ENCODE measurements around the gene A1BG.
A peak's percentile ranks its signal among the peaks of the same experiment; 100 is the strongest.

A1BG gene, protein sequence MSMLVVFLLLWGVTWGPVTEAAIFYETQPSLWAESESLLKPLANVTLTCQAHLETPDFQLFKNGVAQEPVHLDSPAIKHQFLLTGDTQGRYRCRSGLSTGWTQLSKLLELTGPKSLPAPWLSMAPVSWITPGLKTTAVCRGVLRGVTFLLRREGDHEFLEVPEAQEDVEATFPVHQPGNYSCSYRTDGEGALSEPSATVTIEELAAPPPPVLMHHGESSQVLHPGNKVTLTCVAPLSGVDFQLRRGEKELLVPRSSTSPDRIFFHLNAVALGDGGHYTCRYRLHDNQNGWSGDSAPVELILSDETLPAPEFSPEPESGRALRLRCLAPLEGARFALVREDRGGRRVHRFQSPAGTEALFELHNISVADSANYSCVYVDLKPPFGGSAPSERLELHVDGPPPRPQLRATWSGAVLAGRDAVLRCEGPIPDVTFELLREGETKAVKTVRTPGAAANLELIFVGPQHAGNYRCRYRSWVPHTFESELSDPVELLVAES

DNA sequence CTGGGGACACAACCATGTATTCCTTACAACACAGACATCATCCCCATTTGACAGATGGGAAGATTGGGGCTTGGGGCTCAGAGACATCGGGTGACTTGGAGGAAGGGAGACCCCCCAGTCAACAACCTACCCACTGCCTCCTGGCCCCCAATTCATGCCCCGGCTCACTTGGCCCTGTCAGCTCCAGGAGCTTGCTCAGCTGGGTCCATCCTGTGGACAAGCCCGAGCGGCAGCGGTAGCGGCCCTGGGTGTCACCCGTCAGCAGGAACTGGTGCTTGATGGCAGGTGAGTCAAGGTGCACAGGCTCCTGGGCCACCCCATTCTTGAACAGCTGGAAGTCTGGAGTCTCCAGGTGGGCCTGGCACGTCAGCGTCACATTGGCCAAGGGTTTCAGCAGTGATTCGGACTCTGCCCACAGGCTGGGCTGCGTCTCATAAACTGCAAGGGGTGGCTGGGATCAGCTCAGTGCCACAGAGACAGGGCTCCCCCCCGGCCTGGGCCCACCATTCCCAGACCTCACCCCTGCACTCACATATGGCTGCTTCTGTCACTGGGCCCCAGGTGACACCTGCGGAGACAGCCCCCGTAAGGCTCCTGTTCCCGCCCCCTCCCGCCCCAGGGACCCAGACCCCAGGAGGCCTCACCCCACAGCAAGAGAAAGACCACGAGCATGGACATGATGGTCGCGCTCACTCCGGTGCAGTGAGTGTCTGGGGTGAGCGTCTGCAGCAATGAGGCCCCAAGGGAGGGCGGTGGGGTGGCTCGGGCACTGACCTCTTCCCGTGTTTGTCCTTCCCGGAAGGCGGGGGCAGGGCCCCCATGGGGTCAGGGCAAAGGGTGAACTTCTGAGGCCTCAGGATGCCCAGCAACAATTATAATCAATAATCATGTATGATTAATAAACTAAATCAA, at the start of gene A1BG:
Gene A1BG, minus strand, starts transcription at position 733 of the 912 bp plus-strand sequence. Its CDS starts 55 bp downstream, at position 678.
- H3K4me3 ChIP-seq = no peak within 1 kb of the TSS
- H3K36me3 ChIP-seq (ENCODE audit: insufficient read depth, low read length) = no peaks in the 10 kb centered on the region
- no peak within 1 kb of the TSS for H3K27ac ChIP-seq
- DNase-seq (ENCODE audit: low read depth, low spot score) = no peak
- H3K9me3 ChIP-seq (ENCODE audit: low read depth, low read length) = no peaks in the 10 kb centered on the region
- H3K9ac ChIP-seq (ENCODE audit: insufficient read length) = no peak within 1 kb of the TSS
- TF ChIP-seq POLR2AphosphoS5 (IDR thresholded peaks at IDR 0.05; ENCODE audit: borderline replicate concordance, low read depth, low read length) (no peak), EZH2 (IDR thresholded peaks at IDR 0.05) (no peak), FOXP2 (optimal IDR thresholded peaks at IDR 0.05; ENCODE audit: control extremely low read depth, extremely low read length, insufficient read depth) (no peak)

DNA sequence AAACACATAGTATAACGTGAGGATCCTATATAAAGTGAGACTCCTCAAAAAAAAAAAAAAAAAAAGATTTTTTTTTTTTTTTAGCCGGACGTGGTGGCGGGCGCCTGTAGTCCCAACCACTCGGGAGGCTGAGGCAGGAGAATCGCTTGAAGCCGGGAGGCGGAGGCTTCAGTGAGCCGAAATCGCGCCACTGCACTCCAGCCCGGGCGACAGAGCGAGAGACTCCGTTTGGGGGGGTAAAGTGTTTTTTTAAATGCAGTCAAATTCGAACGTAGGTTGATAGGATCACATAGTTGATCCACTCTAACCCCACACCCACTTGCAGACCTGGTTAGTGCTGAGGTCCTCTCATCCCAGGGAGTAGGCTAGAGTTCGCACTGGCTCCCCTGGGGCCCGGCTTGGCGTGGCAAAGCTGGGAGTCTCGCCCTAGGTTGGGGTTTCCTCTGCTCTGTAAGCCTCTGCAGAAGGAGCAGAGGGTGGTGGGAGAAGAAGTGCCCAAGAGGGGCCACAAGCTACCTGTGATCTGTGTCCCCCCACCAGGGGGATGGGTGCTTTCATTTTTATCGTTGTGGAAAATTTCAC, 48.6 kb upstream of the A1BG start:
- no peak for DNase-seq (ENCODE audit: low read depth, low spot score)
- H3K27ac ChIP-seq = peak overlapping the region; percentile 77
- peak overlapping the region; percentile 83 for H3K9ac ChIP-seq (ENCODE audit: insufficient read length)
- H3K4me3 ChIP-seq = peak overlapping the region; percentile 98
- TF ChIP-seq EZH2 (IDR thresholded peaks at IDR 0.05) = no peak
- TF ChIP-seq FOXP2 (optimal IDR thresholded peaks at IDR 0.05; ENCODE audit: control extremely low read depth, extremely low read length, insufficient read depth) = no peak
- TF ChIP-seq POLR2AphosphoS5 (IDR thresholded peaks at IDR 0.05; ENCODE audit: borderline replicate concordance, low read depth, low read length) = no peak
- no peaks in the 10 kb centered on the region for H3K36me3 ChIP-seq (ENCODE audit: insufficient read depth, low read length)
- H3K9me3 ChIP-seq (ENCODE audit: low read depth, low read length) = no peaks in the 10 kb centered on the region

DNA sequence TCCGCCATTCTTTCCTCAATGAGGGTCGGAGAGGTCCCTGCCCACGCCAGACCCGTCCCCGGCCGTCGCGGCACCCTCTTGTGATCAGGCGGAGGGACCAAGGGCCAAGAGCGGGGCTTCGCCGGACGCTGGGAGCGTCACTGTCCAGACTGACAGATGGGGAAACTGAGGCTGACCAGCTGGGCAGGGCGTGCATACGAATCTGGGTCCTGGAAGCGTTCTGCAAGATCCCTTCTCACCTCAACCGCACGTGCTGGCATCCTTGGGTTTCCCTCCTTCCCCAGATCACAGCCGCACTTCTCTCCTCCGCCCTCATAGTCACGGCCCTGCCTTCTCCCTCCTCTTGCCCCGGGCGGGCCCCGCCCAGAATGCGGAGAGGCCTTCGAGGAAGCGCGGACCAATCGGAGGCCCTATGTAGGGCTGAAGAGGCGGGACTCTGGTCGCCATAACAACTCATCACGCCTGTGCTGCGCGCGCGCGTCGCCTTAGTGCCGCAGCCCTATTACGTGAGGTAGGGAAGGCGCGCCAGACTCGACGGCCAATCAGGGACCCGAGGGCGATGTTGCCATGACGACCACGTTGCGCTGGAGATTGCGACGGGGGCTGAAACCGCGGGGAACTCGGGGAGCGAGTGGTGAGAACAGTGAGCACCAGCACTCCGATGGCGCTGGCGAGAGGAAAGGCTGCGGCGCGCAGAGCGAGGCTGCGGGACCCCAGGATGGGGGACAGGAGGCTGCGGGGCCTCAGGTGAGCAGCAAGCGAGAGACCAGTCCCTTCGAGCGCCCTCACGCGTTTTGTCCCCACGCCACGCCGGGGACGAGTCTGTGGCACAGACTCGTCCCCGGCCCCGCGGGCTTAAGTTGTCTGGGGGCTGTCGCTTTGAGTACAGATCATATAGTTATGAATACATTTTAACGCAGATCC, 47.9 kb upstream of the A1BG start:
- TF ChIP-seq EZH2 (IDR thresholded peaks at IDR 0.05) = no peak
- TF ChIP-seq POLR2AphosphoS5 (IDR thresholded peaks at IDR 0.05; ENCODE audit: borderline replicate concordance, low read depth, low read length) = peak; percentile 96
- TF ChIP-seq FOXP2 (optimal IDR thresholded peaks at IDR 0.05; ENCODE audit: control extremely low read depth, extremely low read length, insufficient read depth) = peak; percentile 87
- Histone ChIP-seq H3K36me3 (ENCODE audit: insufficient read depth, low read length) (no peaks in the 10 kb centered on the region), H3K9me3 (ENCODE audit: low read depth, low read length) (no peaks in the 10 kb centered on the region), H3K4me3 (peak overlapping the region; percentile 98), H3K9ac (ENCODE audit: insufficient read length) (peak overlapping the region; percentile 83), H3K27ac (peak overlapping the region; percentile 77; the same call in 1 of the 2 replicates)
- peak; percentile 94 for DNase-seq (ENCODE audit: low read depth, low spot score)

DNA sequence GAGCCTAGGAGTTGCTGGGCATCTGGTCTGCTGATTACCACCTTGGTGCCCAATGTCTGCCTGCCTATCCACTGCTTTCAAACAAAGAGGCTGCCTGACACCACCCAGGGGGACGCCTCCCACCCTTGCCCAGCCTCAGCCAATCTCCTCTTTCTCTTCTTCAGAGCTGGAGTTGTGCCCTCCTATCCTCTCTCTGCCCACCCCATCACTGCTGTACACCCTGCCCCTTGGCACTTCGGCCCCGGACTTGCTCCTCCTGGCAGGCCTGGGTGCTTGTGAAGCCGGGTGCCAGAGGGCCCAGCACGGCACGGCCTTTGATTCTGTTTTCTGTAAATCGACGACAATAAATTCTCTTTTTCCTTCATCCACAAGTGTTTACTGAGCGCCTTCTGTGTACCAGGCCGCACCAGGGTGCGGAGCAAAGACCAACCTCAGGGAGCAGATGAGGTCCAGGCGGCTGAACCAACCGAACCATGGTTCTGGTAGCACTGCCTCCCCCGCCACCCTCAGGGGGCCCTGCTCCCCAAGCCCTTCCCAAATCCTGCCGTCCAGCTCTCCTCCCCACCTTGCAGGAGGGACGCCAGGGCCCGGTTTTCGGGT, 47.1 kb upstream of the A1BG start:
- DNase-seq (ENCODE audit: low read depth, low spot score) = no peak
- no peak overlapping the region for H3K9ac ChIP-seq (ENCODE audit: insufficient read length)
- TF ChIP-seq FOXP2 (optimal IDR thresholded peaks at IDR 0.05; ENCODE audit: control extremely low read depth, extremely low read length, insufficient read depth) (no peak), EZH2 (IDR thresholded peaks at IDR 0.05) (no peak), POLR2AphosphoS5 (IDR thresholded peaks at IDR 0.05; ENCODE audit: borderline replicate concordance, low read depth, low read length) (no peak)
- no peaks in the 10 kb centered on the region; the same call in 1 of the 2 replicates for H3K36me3 ChIP-seq (ENCODE audit: insufficient read depth, low read length)
- no peaks in the 10 kb centered on the region for H3K9me3 ChIP-seq (ENCODE audit: low read depth, low read length)
- 0 out of 2 replicates have a peak overlapping the region, but pooled peaks have one; percentile 19 for H3K27ac ChIP-seq
- peak overlapping the region; percentile 68 for H3K4me3 ChIP-seq

DNA sequence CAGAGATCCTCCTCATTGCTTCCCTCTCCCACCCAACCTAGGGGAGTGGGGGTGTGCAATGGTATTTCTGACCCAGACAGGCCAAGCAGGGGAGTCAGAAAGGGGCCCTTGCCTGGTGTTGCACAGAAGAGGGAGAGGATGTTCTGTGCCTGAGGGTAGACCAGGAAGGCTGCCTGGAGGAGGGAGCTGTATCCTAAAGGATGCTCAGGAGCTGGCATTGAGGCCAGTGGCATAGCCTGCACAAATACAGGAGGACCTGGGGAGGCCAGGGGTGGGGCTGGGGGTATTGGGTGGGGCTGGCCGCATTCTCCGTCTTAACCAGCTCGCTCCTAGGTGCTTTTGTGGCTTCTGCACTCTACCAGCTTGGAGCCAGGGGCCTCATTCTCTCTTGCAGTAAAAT, 46.6 kb upstream of the A1BG start:
- Histone ChIP-seq H3K36me3 (ENCODE audit: insufficient read depth, low read length) (peaks cover 3% of the 10 kb centered on the region), H3K9ac (ENCODE audit: insufficient read length) (no peak overlapping the region), H3K4me3 (no peak overlapping the region), H3K9me3 (ENCODE audit: low read depth, low read length) (no peaks in the 10 kb centered on the region), H3K27ac (no peak overlapping the region)
- no peak for DNase-seq (ENCODE audit: low read depth, low spot score)
- no peak for TF ChIP-seq EZH2 (IDR thresholded peaks at IDR 0.05)
- no peak for TF ChIP-seq FOXP2 (optimal IDR thresholded peaks at IDR 0.05; ENCODE audit: control extremely low read depth, extremely low read length, insufficient read depth)
- no peak for TF ChIP-seq POLR2AphosphoS5 (IDR thresholded peaks at IDR 0.05; ENCODE audit: borderline replicate concordance, low read depth, low read length)

DNA sequence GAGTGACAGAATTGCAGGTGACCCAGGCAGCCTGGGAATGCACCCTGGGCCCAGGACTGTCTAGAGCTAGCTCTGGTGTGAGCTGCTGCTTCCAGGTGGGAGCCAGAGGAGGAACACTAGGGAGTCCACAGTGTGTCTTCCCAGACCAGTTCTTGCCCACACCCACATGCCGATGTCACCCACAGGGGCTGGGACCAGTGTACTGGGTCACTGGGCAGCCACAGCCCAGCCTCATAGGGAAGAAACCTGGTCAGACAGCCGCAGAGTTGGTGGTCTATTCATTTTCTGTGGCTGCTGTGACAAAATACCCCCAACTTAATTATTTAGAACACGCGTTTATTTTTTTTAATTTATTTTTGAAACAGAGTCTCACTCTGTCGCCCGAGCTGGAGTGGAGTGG, 45.3 kb upstream of the A1BG start:
- no peak overlapping the region for H3K9ac ChIP-seq (ENCODE audit: insufficient read length)
- no peak for DNase-seq (ENCODE audit: low read depth, low spot score)
- TF ChIP-seq POLR2AphosphoS5 (IDR thresholded peaks at IDR 0.05; ENCODE audit: borderline replicate concordance, low read depth, low read length) (no peak), FOXP2 (optimal IDR thresholded peaks at IDR 0.05; ENCODE audit: control extremely low read depth, extremely low read length, insufficient read depth) (no peak), EZH2 (IDR thresholded peaks at IDR 0.05) (no peak)
- H3K27ac ChIP-seq = no peak overlapping the region
- H3K4me3 ChIP-seq = no peak overlapping the region
- no peaks in the 10 kb centered on the region for H3K9me3 ChIP-seq (ENCODE audit: low read depth, low read length)
- peaks cover 16% of the 10 kb centered on the region for H3K36me3 ChIP-seq (ENCODE audit: insufficient read depth, low read length)

DNA sequence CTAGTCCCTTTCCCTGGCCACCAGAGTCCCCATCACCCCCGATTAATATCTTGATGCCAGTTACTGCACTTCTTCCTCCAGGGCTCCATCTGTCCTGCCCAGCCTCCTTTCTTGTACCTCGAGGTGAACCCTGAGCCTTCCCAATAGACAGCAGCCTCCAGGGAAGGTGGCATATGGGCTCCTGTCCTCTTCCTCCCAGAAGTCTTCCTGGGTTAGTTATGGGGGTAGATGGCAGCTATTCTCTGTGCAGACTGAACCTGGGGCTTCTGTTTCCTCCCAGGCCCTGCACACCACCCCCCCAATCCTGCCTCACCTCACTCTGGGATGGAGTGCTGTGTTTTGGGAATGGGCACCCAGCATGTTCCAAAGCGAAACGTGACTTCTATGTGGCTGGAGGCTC, 44.8 kb upstream of the A1BG start:
- no peak overlapping the region for H3K4me3 ChIP-seq
- no peak overlapping the region for H3K9ac ChIP-seq (ENCODE audit: insufficient read length)
- no peak for DNase-seq (ENCODE audit: low read depth, low spot score)
- H3K9me3 ChIP-seq (ENCODE audit: low read depth, low read length) = no peaks in the 10 kb centered on the region
- no peak overlapping the region for H3K27ac ChIP-seq
- peaks cover 21% of the 10 kb centered on the region for H3K36me3 ChIP-seq (ENCODE audit: insufficient read depth, low read length)
- TF ChIP-seq FOXP2 (optimal IDR thresholded peaks at IDR 0.05; ENCODE audit: control extremely low read depth, extremely low read length, insufficient read depth) = no peak
- no peak for TF ChIP-seq EZH2 (IDR thresholded peaks at IDR 0.05)
- TF ChIP-seq POLR2AphosphoS5 (IDR thresholded peaks at IDR 0.05; ENCODE audit: borderline replicate concordance, low read depth, low read length) = no peak

Measured in SK-N-MC (cell line).